HG03097 (cell line): ENCODE data around the gene LTBP4.
A peak's percentile ranks its signal among the peaks of the same experiment; 100 is the strongest.
"Not testable (repeated sequence)": the region's sequence is repeated elsewhere in the genome, so short reads cannot be mapped to it uniquely, and the experiment has no call there.

ENCODE experiments used
- ATAC-seq: cut with Tn5 transposase; IDR thresholded peaks from one replicate; pipeline ENCODE4 v1.9.1; 2021; ENCODE audit not compliant: unreplicated experiment, low FRiP score

Gene LTBP4

GRCh38 chr19:40655684-40656083 lies 54.5 kb downstream of the LTBP4 start:
- not testable (repeated sequence) for ATAC-seq

- ATAC-seq = no peak
Measured at GRCh38 chr19:40658031-40658430, 56.9 kb downstream of the LTBP4 start.

GRCh38 chr19:40659116-40659515 lies 57.9 kb downstream of the LTBP4 start:
- ATAC-seq = no peak

GRCh38 chr19:40659566-40659965 lies 58.4 kb downstream of the LTBP4 start:
- ATAC-seq = no peak

GRCh38 chr19:40661616-40662015 lies 60.4 kb downstream of the LTBP4 start:
- no peak for ATAC-seq

GRCh38 chr19:40662925-40663694 lies 61.9 kb downstream of the LTBP4 start:
- peak; percentile 93 for ATAC-seq

- no peak for ATAC-seq
Measured at GRCh38 chr19:40663695-40664692, 62.8 kb downstream of the LTBP4 start.

GRCh38 chr19:40666803-40667438 lies 65.8 kb downstream of the LTBP4 start:
- no peak for ATAC-seq

- ATAC-seq = no peak
Measured at GRCh38 chr19:40667602-40668001, 66.4 kb downstream of the LTBP4 start.

- ATAC-seq = no peak
Measured at GRCh38 chr19:40668991-40669614, 67.9 kb downstream of the LTBP4 start.

GRCh38 chr19:40671404-40671803 lies 70.2 kb downstream of the LTBP4 start:
- no peak for ATAC-seq

GRCh38 chr19:40672038-40672437 lies 70.9 kb downstream of the LTBP4 start:
- no peak for ATAC-seq

GRCh38 chr19:40672573-40673299 lies 71.6 kb downstream of the LTBP4 start:
- ATAC-seq = no peak

GRCh38 chr19:40673397-40673796 lies 72.2 kb downstream of the LTBP4 start:
- ATAC-seq = no peak

- no peak for ATAC-seq
Measured at GRCh38 chr19:40674291-40674690, 73.1 kb downstream of the LTBP4 start.

- no peak for ATAC-seq
Measured at GRCh38 chr19:40677156-40677555, 76.0 kb downstream of the LTBP4 start.
